IMR-90 (cell line): ENCODE data around the gene PPP2R5B. TPM values are rescaled to one million over a fixed set of nuclear protein-coding genes. Genes with fewer than 3 reads are reported as not detected.

ENCODE experiments used
- ATAC-seq: fragments of 200-7000 bp; cut with Tn5 transposase; 2 replicates; pipeline ENCODE4 v1.9.1; 2020; ENCODE audit warnings: low read depth, mild to moderate bottlenecking, moderate library complexity
- BruUV-seq: library from RNA; stranded (reverse); fragments of 400-500 nt; replicated peaks from 2 replicates; lab custom pipeline; 2021; lab: Mats Ljungman, UMichigan
- CTCF ChIA-PET: fragments of 300-600 bp; formaldehyde crosslinking; extraction: SDS; loops from one replicate; lab custom pipeline; 2021; ENCODE audit warnings: antibody characterized with exemption; lab: Yijun Ruan, JAX
- POLR2A ChIA-PET: fragments of 300-600 bp; sonication (Branson Sonifier 250); formaldehyde crosslinking; loops from one replicate; lab custom pipeline; 2022; ENCODE audit warnings: antibody characterized with exemption; ENCODE audit not compliant: unreplicated experiment; lab: Charles Lee
- DNase-seq: peaks from one replicate; pipeline ENCODE4 v3.0.0; 2013
- H2AFZ ChIP-seq: replicated peaks from 2 replicates; pipeline ENCODE3; 2013; ENCODE audit warnings: low read length, mild to moderate bottlenecking; ENCODE audit not compliant: poor library complexity
- H2AK5ac ChIP-seq: 2 replicates; pipeline ENCODE4 v1.6.1; 2013; ENCODE audit warnings: low read depth, low read length, inconsistent platforms
- H2AK9ac ChIP-seq: replicated peaks from 2 replicates; pipeline ENCODE3; 2013; ENCODE audit warnings: mild to moderate bottlenecking, low read depth, low read length, moderate library complexity; ENCODE audit not compliant: poor library complexity
- H2BK120ac ChIP-seq: 2 replicates; pipeline ENCODE4 v1.6.1; 2013; ENCODE audit warnings: low read depth, low read length, inconsistent platforms
- H2BK15ac ChIP-seq: 3 replicates; pipeline ENCODE4 v1.6.1; 2013; ENCODE audit warnings: low read depth, low read length, inconsistent platforms
- H2BK20ac ChIP-seq: 2 replicates; pipeline ENCODE4 v1.6.1; 2013; ENCODE audit warnings: low read depth, mild to moderate bottlenecking, inconsistent platforms, low read length, moderate library complexity
- H2BK5ac ChIP-seq: 2 replicates; pipeline ENCODE4 v1.6.1; 2013; ENCODE audit warnings: mild to moderate bottlenecking, low read depth, low read length, inconsistent platforms; ENCODE audit not compliant: poor library complexity, severe bottlenecking
- H3K14ac ChIP-seq: replicated peaks from 2 replicates; pipeline ENCODE4 v1.6.1; 2013; ENCODE audit warnings: low read depth, low read length, inconsistent platforms
- H3K18ac ChIP-seq: 2 replicates; pipeline ENCODE4 v1.6.1; 2013; ENCODE audit warnings: low read depth, low read length, control low read depth
- H3K23ac ChIP-seq: 2 replicates; pipeline ENCODE4 v1.6.1; 2013; ENCODE audit warnings: low read depth, low read length, inconsistent platforms
- H3K27ac ChIP-seq: 2 replicates; pipeline ENCODE4 v1.5.1; 2013; ENCODE audit warnings: mild to moderate bottlenecking, control low read depth, low read length; ENCODE audit not compliant: insufficient read depth
- H3K27me3 ChIP-seq: 2 replicates; pipeline ENCODE4 v1.6.1; 2013; ENCODE audit warnings: low read length; ENCODE audit not compliant: control insufficient read depth, insufficient read depth
- H3K36me3 ChIP-seq: 2 replicates; pipeline ENCODE4 v1.6.1; 2013; ENCODE audit warnings: low read length, mixed read lengths; ENCODE audit not compliant: control insufficient read depth, insufficient read depth
- H3K4ac ChIP-seq: 2 replicates; pipeline ENCODE4 v1.6.1; 2013; ENCODE audit warnings: low read depth, low read length, inconsistent platforms
- H3K4me1 ChIP-seq: 2 replicates; pipeline ENCODE4 v1.6.1; 2013; ENCODE audit warnings: low read length, mixed read lengths; ENCODE audit not compliant: control insufficient read depth, insufficient read depth
- H3K4me2 ChIP-seq: 2 replicates; pipeline ENCODE4 v1.6.1; 2013; ENCODE audit warnings: low read depth, mild to moderate bottlenecking, control low read depth, low read length, moderate library complexity
- H3K4me3 ChIP-seq: 2 replicates; pipeline ENCODE4 v1.5.1; 2013; ENCODE audit warnings: low read depth, mild to moderate bottlenecking, control low read depth, low read length, moderate library complexity; ENCODE audit not compliant: insufficient read depth
- H3K56ac ChIP-seq: 2 replicates; pipeline ENCODE4 v1.6.1; 2013; ENCODE audit warnings: low read length, inconsistent platforms; ENCODE audit not compliant: insufficient read depth; ENCODE audit errors: extremely low read depth
- H3K79me1 ChIP-seq, 2 experiments: 2 replicates each; pipeline ENCODE4 v1.6.1; 2013; ENCODE audit warnings: low read length in 2 of 2, inconsistent platforms in 1 of 2, low read depth in 1 of 2
- H3K9ac ChIP-seq: 2 replicates; pipeline ENCODE4 v1.6.1; 2013; ENCODE audit warnings: low read depth, low read length, control low read depth
- H3K9me1 ChIP-seq: 2 replicates; pipeline ENCODE4 v1.6.1; 2013; ENCODE audit warnings: low read length, inconsistent platforms; ENCODE audit not compliant: insufficient read depth
- H3K9me3 ChIP-seq: 2 replicates; pipeline ENCODE4 v1.6.1; 2013; ENCODE audit warnings: low read length; ENCODE audit not compliant: control insufficient read depth, insufficient read depth
- H4K20me1 ChIP-seq: 2 replicates; pipeline ENCODE4 v1.6.1; 2013; ENCODE audit warnings: low read length, inconsistent platforms; ENCODE audit not compliant: insufficient read depth
- H4K5ac ChIP-seq: 2 replicates; pipeline ENCODE4 v1.6.1; 2013; ENCODE audit warnings: mild to moderate bottlenecking, low read depth, low read length, control low read depth
- H4K8ac ChIP-seq, 2 experiments: 2 replicates each; pipeline ENCODE4 v1.6.1; 2013; ENCODE audit warnings: low read depth in 2 of 2, low read length in 2 of 2, control low read depth in 1 of 2, inconsistent platforms in 1 of 2
- H4K91ac ChIP-seq: 2 replicates; pipeline ENCODE4 v1.6.1; 2013; ENCODE audit warnings: low read depth, low read length, inconsistent platforms; ENCODE audit not compliant: insufficient read depth
- CEBPB ChIP-seq: IDR thresholded peaks from 2 replicates; pipeline ENCODE4 v1.6.1; 2012; ENCODE audit warnings: low read depth, low read length, improper control_type of control experiment
- CTCF ChIP-seq: conservative IDR thresholded peaks from 2 replicates; pipeline ENCODE4 v1.5.1; 2012; ENCODE audit warnings: mild to moderate bottlenecking, low read depth, low read length, improper control_type of control experiment
- MAFK ChIP-seq: IDR thresholded peaks from 2 replicates; pipeline ENCODE4 v1.6.1; 2012; ENCODE audit warnings: low read depth, low read length, improper control_type of control experiment
- MAZ ChIP-seq: IDR thresholded peaks from 2 replicates; pipeline ENCODE4 v1.6.1; 2012; ENCODE audit warnings: low read depth, mild to moderate bottlenecking, low read length, improper control_type of control experiment, moderate library complexity, borderline replicate concordance
- POLR2A ChIP-seq: IDR thresholded peaks from 2 replicates; pipeline ENCODE4 v1.6.1; 2012; ENCODE audit warnings: mild to moderate bottlenecking, low read depth, low read length
- RCOR1 ChIP-seq: IDR thresholded peaks from 2 replicates; pipeline ENCODE4 v1.6.1; 2012; ENCODE audit warnings: mild to moderate bottlenecking, low read length, improper control_type of control experiment; ENCODE audit not compliant: insufficient replicate concordance
- whole genome bisulfite sequencing, 2 experiments: methylation state at CpG; one replicate each; pipeline versions ENCODE4 v1.1.5 to v1.1.7; 2013; ENCODE audit warnings: missing lambda C conversion rate in 2 of 2; ENCODE audit not compliant: insufficient read length in 1 of 2; ENCODE audit errors: extremely low coverage in 2 of 2; 5-methylcytosine and 5-hydroxymethylcytosine counted together
- dilution Hi-C: fragments of 300-500 bp; cut with HindIII; formaldehyde crosslinking; loops from one replicate; pipeline ENCODE4 v1.14.3; 2018; ENCODE audit warnings: low sequenced_read_pairs; ENCODE audit not compliant: unreplicated experiment
- in situ Hi-C: fragments of 300-500 bp; cut with MboI; formaldehyde crosslinking; loops from 3 replicates; pipeline ENCODE4 v1.14.3; 2019; ENCODE audit warnings: low sequenced_read_pairs, inconsistent platforms, mixed read lengths
- intact Hi-C: fragments of 100-400 bp; cut with micrococcal nuclease; formaldehyde crosslinking; loops from 2 replicates; pipeline ENCODE4 v1.10.0; 2022
- polyA plus RNA-seq, 3 experiments: library from polyadenylated mRNA; depleted of rRNA; stranded (reverse); fragments of >200 nt; gene quantifications; 2 replicates each; pipeline ENCODE4 v1.2.3, GENCODE V29; 2012; ENCODE audit warnings: low replicate concordance in 1 of 3
- total RNA-seq: library from RNA; depleted of rRNA; stranded (reverse); fragments of >200 nt; gene quantifications from 2 replicates; pipeline ENCODE4 v1.2.3, GENCODE V29; 2012

Gene PPP2R5B
- total and polyA plus RNA-seq, 2 of the 4 experiments (the other 2 are of a cell fraction): 6.5 to 23.6 TPM

- no peak overlapping the region for H4K5ac ChIP-seq
- no peak overlapping the region for H2BK15ac ChIP-seq
- no peaks in the 10 kb centered on the region for H3K9me1 ChIP-seq
- no peak overlapping the region for H3K4me3 ChIP-seq
- DNase-seq: no peak
- no peak overlapping the region for H3K23ac ChIP-seq
- dilution Hi-C loops: no loop called here
- H2AK9ac ChIP-seq: no peak overlapping the region
- no peak overlapping the region for H4K91ac ChIP-seq
- H3K4me1 ChIP-seq: no peaks in the 10 kb centered on the region
- no peak overlapping the region for H3K14ac ChIP-seq
- no peak overlapping the region for H2BK120ac ChIP-seq
- no peak overlapping the region for H3K27ac ChIP-seq
- H3K36me3 ChIP-seq: no peaks in the 10 kb centered on the region
- H3K9me3 ChIP-seq: no peaks in the 10 kb centered on the region
- no peak for ATAC-seq
- no peak overlapping the region for H3K9ac ChIP-seq
- H4K8ac ChIP-seq: no peak overlapping the region
- TF ChIP-seq MAZ: no peak
- no peak for TF ChIP-seq CEBPB
- no peak for TF ChIP-seq POLR2A
- no peak for TF ChIP-seq RCOR1
- no peak for TF ChIP-seq CTCF
- TF ChIP-seq MAFK: no peak
- CTCF ChIA-PET: no interaction called here
- no peak overlapping the region for H3K4ac ChIP-seq
- POLR2A ChIA-PET: no interaction called here
- H3K79me1 ChIP-seq: no peaks in the 10 kb centered on the region
- intact Hi-C loops: no loop called here
- H2AFZ ChIP-seq: no peak overlapping the region
- peaks cover 2% of the 10 kb centered on the region for H3K27me3 ChIP-seq
- H2BK20ac ChIP-seq: no peak overlapping the region
- in situ Hi-C loops: no loop called here
- no peak overlapping the region for H3K56ac ChIP-seq
- H2BK5ac ChIP-seq: no peak overlapping the region
- WGBS, 2 experiments: no CpG with 5 or more reads among the region's 5 CpGs
- no peak overlapping the region for H3K4me2 ChIP-seq
- no peak overlapping the region for H2AK5ac ChIP-seq
- no peak overlapping the region for H3K18ac ChIP-seq
- no TSS peak for BruUV-seq
- no peaks in the 10 kb centered on the region for H4K20me1 ChIP-seq
Measured at GRCh38 chr11:64963072-64963631, 38.7 kb downstream of the PPP2R5B start.
